GM23338 (cell line): ENCODE measurements around the gene SEC14L1. TPM values are rescaled to one million over a fixed set of nuclear protein-coding genes. Genes with fewer than 3 reads are reported as not detected.

ENCODE experiments used
- ATAC-seq: fragments of 200-7000 bp; cut with Tn5 transposase; 3 replicates; pipeline ENCODE4 v1.9.1; 2020
- DNase-seq: peaks from one replicate; pipeline ENCODE4 v3.0.0-alpha.2; 2015; ENCODE audit warnings: low spot score
- H2AFZ ChIP-seq: fragments of 200-600 bp; sonication (generic); 2 replicates; pipeline ENCODE4 v1.8.0; 2016; ENCODE audit warnings: antibody characterized with exemption, mild to moderate bottlenecking, moderate library complexity
- H3F3A ChIP-seq: fragments of 200-600 bp; sonication (generic); replicated peaks from 2 replicates; pipeline ENCODE4 v1.8.0; 2017; ENCODE audit warnings: antibody characterized with exemption, mixed run types, low read depth
- H3K27ac ChIP-seq: fragments of 200-600 bp; sonication (generic); 2 replicates; pipeline ENCODE4 v1.6.1; 2016; ENCODE audit warnings: low read depth
- H3K27me3 ChIP-seq: fragments of 200-600 bp; sonication (generic); 2 replicates; pipeline ENCODE4 v1.8.0; 2016; ENCODE audit warnings: mild to moderate bottlenecking, mixed run types, moderate library complexity; ENCODE audit not compliant: insufficient read depth
- H3K36me3 ChIP-seq: fragments of 200-600 bp; sonication (generic); 2 replicates; pipeline ENCODE4 v1.8.0; 2016; ENCODE audit warnings: mild to moderate bottlenecking; ENCODE audit not compliant: insufficient read depth
- H3K4me1 ChIP-seq: fragments of 200-600 bp; sonication (generic); 2 replicates; pipeline ENCODE4 v1.8.0; 2016; ENCODE audit warnings: mild to moderate bottlenecking, moderate library complexity; ENCODE audit not compliant: insufficient read depth
- H3K4me2 ChIP-seq: fragments of 200-600 bp; sonication (generic); 2 replicates; pipeline ENCODE4 v1.7.1; 2017; ENCODE audit warnings: mixed run types
- H3K4me3 ChIP-seq: fragments of 200-600 bp; sonication (generic); 2 replicates; pipeline ENCODE4 v1.6.1; 2016; ENCODE audit warnings: mixed run types
- H3K79me2 ChIP-seq: fragments of 200-600 bp; sonication (generic); replicated peaks from 2 replicates; pipeline ENCODE4 v1.8.0; 2017; ENCODE audit warnings: mild to moderate bottlenecking; ENCODE audit not compliant: insufficient read depth
- H3K9me2 ChIP-seq: fragments of 200-600 bp; sonication (generic); 2 replicates; pipeline ENCODE4 v1.8.0; 2017; ENCODE audit not compliant: insufficient read depth
- H4K20me1 ChIP-seq: fragments of 200-600 bp; sonication (generic); replicated peaks from 2 replicates; pipeline ENCODE4 v1.8.0; 2017; ENCODE audit warnings: mild to moderate bottlenecking; ENCODE audit not compliant: insufficient read depth
- H3K27ac Mint-ChIP-seq: 2 replicates; pipeline ENCODE4 v1.8.0; 2020; ENCODE audit warnings: inconsistent platforms, mild to moderate bottlenecking, moderate library complexity, mixed read lengths
- H3K27me3 Mint-ChIP-seq: 3 replicates; pipeline ENCODE4 v1.8.0; 2022; ENCODE audit warnings: low read depth, mild to moderate bottlenecking, moderate library complexity, mixed read lengths, inconsistent platforms; ENCODE audit not compliant: insufficient read depth, poor library complexity
- H3K36me3 Mint-ChIP-seq: 3 replicates; pipeline ENCODE4 v1.8.0; 2021; ENCODE audit warnings: low read depth, mild to moderate bottlenecking, inconsistent platforms, moderate library complexity, mixed read lengths
- H3K4me1 Mint-ChIP-seq: 3 replicates; pipeline ENCODE4 v1.8.0; 2020; ENCODE audit warnings: mild to moderate bottlenecking, inconsistent platforms, mixed read lengths
- H3K4me3 Mint-ChIP-seq: 3 replicates; pipeline ENCODE4 v1.8.0; 2021; ENCODE audit warnings: moderate library complexity, mild to moderate bottlenecking, inconsistent platforms, mixed read lengths
- H3K9me3 Mint-ChIP-seq: 3 replicates; pipeline ENCODE4 v1.8.0; 2020; ENCODE audit warnings: moderate library complexity, mild to moderate bottlenecking, inconsistent platforms, mixed read lengths
- CREB1 ChIP-seq: fragments of 250-450 bp; sonication (Bioruptor Pico); IDR thresholded peaks from 2 replicates; pipeline ENCODE4 v1.5.0; 2020; ENCODE audit warnings: low read depth, mild to moderate bottlenecking, moderate library complexity
- ETS1 ChIP-seq: IDR thresholded peaks from 2 replicates; pipeline ENCODE4 v1.6.1; 2016; ENCODE audit warnings: antibody characterized with exemption
- EZH2 ChIP-seq: fragments of 200-600 bp; sonication (generic); IDR thresholded peaks from one replicate; pipeline ENCODE4 v1.8.0; 2017; ENCODE audit warnings: antibody characterized with exemption, mild to moderate bottlenecking, low read depth; ENCODE audit not compliant: unreplicated experiment
- POLR2AphosphoS5 ChIP-seq: IDR thresholded peaks from 2 replicates; pipeline ENCODE4 v1.6.1; 2016; ENCODE audit warnings: antibody characterized with exemption, low read depth
- REST ChIP-seq: IDR thresholded peaks from one replicate; pipeline ENCODE4 v1.6.1; 2018; ENCODE audit warnings: antibody characterized with exemption; ENCODE audit not compliant: unreplicated experiment
- STAT1 ChIP-seq: IDR thresholded peaks from one replicate; pipeline ENCODE4 v1.6.1; 2016; ENCODE audit warnings: antibody characterized with exemption; ENCODE audit not compliant: unreplicated experiment
- polyA plus RNA-seq: library from polyadenylated mRNA; unstranded; fragments of >200 nt; fragmentation: Nextera tagmentation; extraction: Ambion mirVana; gene quantifications from 2 replicates; pipeline ENCODE4 v1.2.1, GENCODE V29; 2016
- total RNA-seq: library from RNA; depleted of rRNA; stranded (reverse); fragments of >200 nt; shearing (Covaris generic); gene quantifications from 2 replicates; pipeline ENCODE4 v1.2.3, GENCODE V29; 2014

SEC14L1 gene
- total and polyA plus RNA-seq, 2 experiments from 2014 or later, result 26.8 to 54.8 TPM

GRCh38 chr17:77186141-77186604 lies 45.4 kb downstream of the SEC14L1 start:
- Histone ChIP-seq H3K27me3 (no peaks in the 10 kb centered on the region), H2AFZ (no peak overlapping the region), H3K36me3 (no peaks in the 10 kb centered on the region), H3K4me3 (no peak overlapping the region), H3K4me1 (peaks cover 4% of the 10 kb centered on the region; the same call in 1 of the 2 replicates), H3K79me2 (peaks cover 73% of the 10 kb centered on the region), H4K20me1 (peaks cover 17% of the 10 kb centered on the region), H3K9me2 (no peaks in the 10 kb centered on the region), H3F3A (no peaks in the 10 kb centered on the region), H3K4me2 (no peak overlapping the region), H3K27ac (no peak overlapping the region)
- TF ChIP-seq POLR2AphosphoS5, result no peak
- ATAC-seq, result peak; percentile 60
- Mint-ChIP-seq H3K27ac (no peak overlapping the region), H3K27me3 (no peaks in the 10 kb centered on the region), H3K4me3 (no peak overlapping the region), H3K36me3 (0 out of 3 replicates have a peak, but pooled peaks cover under 1% of the 10 kb centered on the region), H3K9me3 (no peaks in the 10 kb centered on the region), H3K4me1 (peaks cover 9% of the 10 kb centered on the region)
- no peak for DNase-seq

- Histone ChIP-seq H3K9me2 (no peaks in the 10 kb centered on the region), H3K36me3 (0 out of 2 replicates have a peak, but pooled peaks cover 4% of the 10 kb centered on the region), H3K4me1 (peaks cover 4% of the 10 kb centered on the region; the same call in 1 of the 2 replicates), H4K20me1 (peaks cover 11% of the 10 kb centered on the region), H3F3A (no peaks in the 10 kb centered on the region), H3K27ac (no peak overlapping the region), H3K4me2 (no peak overlapping the region), H3K4me3 (no peak overlapping the region), H2AFZ (no peak overlapping the region), H3K79me2 (peaks cover 51% of the 10 kb centered on the region), H3K27me3 (no peaks in the 10 kb centered on the region)
- Mint-ChIP-seq H3K4me3 (no peak overlapping the region), H3K27me3 (no peaks in the 10 kb centered on the region), H3K27ac (no peak overlapping the region), H3K36me3 (peaks cover 11% of the 10 kb centered on the region; the same call in 2 of the 3 replicates), H3K4me1 (no peaks in the 10 kb centered on the region), H3K9me3 (no peaks in the 10 kb centered on the region)
- no peak for TF ChIP-seq ETS1
- TF ChIP-seq REST, result no peak
- no peak for TF ChIP-seq CREB1 (CRISPR knock-in tag)
- TF ChIP-seq STAT1, result no peak
- no peak for TF ChIP-seq EZH2
- DNase-seq (no peak), ATAC-seq (no peak)
Observed at GRCh38 chr17:77188084-77189066, 47.6 kb downstream of the SEC14L1 start.
